Right lobe of liver (tissue), 6 donors: ENCODE data around the gene MTMR12. TPM values are rescaled to one million over a fixed set of nuclear protein-coding genes. Genes with fewer than 3 reads are reported as not detected.
A peak's percentile ranks its signal among the peaks of the same experiment; 100 is the strongest.
"Not testable (repeated sequence)": the region's sequence is repeated elsewhere in the genome, so short reads cannot be mapped to it uniquely, and the experiment has no call there.

ENCODE experiments used
- ATAC-seq, 4 donors: fragments of 200-7000 bp; cut with Tn5 transposase; one replicate each; pipeline ENCODE4 v1.9.1; 2020; ENCODE audit warnings: mild to moderate bottlenecking in 4 of 4, moderate library complexity in 4 of 4
- DNase-seq, 3 donors: peaks; one replicate each; pipeline ENCODE4 v3.0.0-alpha.2; 2020
- H3K27ac ChIP-seq, 3 donors: fragments of 200-600 bp; one replicate each; pipeline ENCODE4 v1.8.0; 2022
- H3K27me3 ChIP-seq, 2 donors: fragments of 200-600 bp; one replicate each; pipeline ENCODE4 v1.8.0; 2022
- H3K36me3 ChIP-seq, 4 donors: fragments of 200-600 bp; sonication (generic) in 1 of 4; one replicate each; pipeline versions ENCODE4 v1.5.1 to v1.8.0; 2017 to 2022; ENCODE audit warnings: control low read depth in 1 of 4
- H3K4me1 ChIP-seq, 4 donors: fragments of 200-600 bp; sonication (generic) in 1 of 4; one replicate each; pipeline versions ENCODE4 v1.5.1 to v1.8.0; 2017 to 2022; ENCODE audit warnings: control low read depth in 1 of 4
- H3K4me3 ChIP-seq, 3 donors: fragments of 200-600 bp; one replicate each; pipeline ENCODE4 v1.8.0; 2022
- H3K9me3 ChIP-seq, 4 donors: fragments of 200-600 bp; sonication (generic) in 1 of 4; one replicate each; pipeline versions ENCODE4 v1.5.1 to v1.8.0; 2017 to 2022; ENCODE audit warnings: control low read depth in 1 of 4
- POLR2A ChIP-seq: fragments of 450-650 bp; IDR thresholded peaks from one replicate; pipeline ENCODE4 v1.6.1; 2017; ENCODE audit warnings: antibody characterized with exemption, mild to moderate bottlenecking
- WGBS: methylation state at CpG from one replicate; pipeline ENCODE4 v1.1.6; 2018; ENCODE audit warnings: low coverage, low lambda C conversion rate; ENCODE audit not compliant: insufficient coverage; ENCODE audit errors: missing lambda C conversion rate; 5-methylcytosine and 5-hydroxymethylcytosine counted together
- intact Hi-C, 2 donors: fragments of 100-400 bp; cut with DNase I; formaldehyde crosslinking; loops; one replicate each; pipeline versions ENCODE4 v1.11.2 to v1.14.1; 2022
- total RNA-seq, 6 experiments: library from RNA; depleted of rRNA in 2 of 6; stranded (reverse); fragments of >200 nt in 2 of 6; fragmentation: NEBNext Ultra II Directional in 3 of 6; extraction: Animal tissue kit (Norgen Biotek cat#: 25700) in 3 of 6; gene quantifications; one replicate each; pipeline versions ENCODE4 v1.1.0 to v1.2.4, GENCODE V29; 2016 to 2023
- TF ChIP-seq, protein P1 (sequence below), 4 donors: fragments of 200-600 bp in 3 of 4; fragments of 450-650 bp in 1 of 4; IDR thresholded peaks; one replicate each; pipeline versions ENCODE4 v1.5.1 to v1.8.0; 2016 to 2022; ENCODE audit warnings: antibody characterized with exemption in 4 of 4, mild to moderate bottlenecking in 2 of 4
- donor health status: DM: no; HTN: yes; CAD: no.
- donor health status: DM: no; HTN: no; CAD: no.
- donor health status: DM: no; HTN: no; CAD: no.
- donor health status: DM: no; HTN: yes; CAD: no.
- donor health status: DM: no; HTN: yes; CAD: no.

MTMR12 gene
- total RNA-seq, 6 experiments from 2014 or later, result 14.9 to 22.9 (median 16.3) TPM

DNA sequence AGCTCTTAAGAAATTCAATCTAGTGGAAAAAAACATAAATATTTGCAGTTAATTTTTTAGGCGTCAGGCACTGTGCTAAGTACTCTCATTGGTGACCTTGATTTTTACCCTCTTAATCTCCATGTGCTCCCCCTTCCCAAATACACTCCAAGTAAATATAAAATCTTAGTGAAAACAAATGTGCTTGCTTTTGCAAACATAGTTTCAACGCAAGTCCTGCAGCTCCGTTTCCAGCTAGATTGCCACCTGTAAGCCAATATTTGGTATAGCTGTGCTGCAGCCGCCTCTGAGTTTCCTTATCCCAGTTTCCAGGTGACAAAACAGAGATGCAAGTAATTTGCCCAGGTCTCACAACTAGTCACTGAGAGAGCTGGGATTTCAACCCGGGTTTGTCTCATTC, 1.9 kb upstream of the MTMR12 start:
- H3K4me1 ChIP-seq, result peaks cover 0 to 27% (median 5%) of the 10 kb centered on the region in 4 donors
- no peak for ATAC-seq
- TF ChIP-seq, protein P1, sequence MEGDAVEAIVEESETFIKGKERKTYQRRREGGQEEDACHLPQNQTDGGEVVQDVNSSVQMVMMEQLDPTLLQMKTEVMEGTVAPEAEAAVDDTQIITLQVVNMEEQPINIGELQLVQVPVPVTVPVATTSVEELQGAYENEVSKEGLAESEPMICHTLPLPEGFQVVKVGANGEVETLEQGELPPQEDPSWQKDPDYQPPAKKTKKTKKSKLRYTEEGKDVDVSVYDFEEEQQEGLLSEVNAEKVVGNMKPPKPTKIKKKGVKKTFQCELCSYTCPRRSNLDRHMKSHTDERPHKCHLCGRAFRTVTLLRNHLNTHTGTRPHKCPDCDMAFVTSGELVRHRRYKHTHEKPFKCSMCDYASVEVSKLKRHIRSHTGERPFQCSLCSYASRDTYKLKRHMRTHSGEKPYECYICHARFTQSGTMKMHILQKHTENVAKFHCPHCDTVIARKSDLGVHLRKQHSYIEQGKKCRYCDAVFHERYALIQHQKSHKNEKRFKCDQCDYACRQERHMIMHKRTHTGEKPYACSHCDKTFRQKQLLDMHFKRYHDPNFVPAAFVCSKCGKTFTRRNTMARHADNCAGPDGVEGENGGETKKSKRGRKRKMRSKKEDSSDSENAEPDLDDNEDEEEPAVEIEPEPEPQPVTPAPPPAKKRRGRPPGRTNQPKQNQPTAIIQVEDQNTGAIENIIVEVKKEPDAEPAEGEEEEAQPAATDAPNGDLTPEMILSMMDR (IDR thresholded peaks at IDR 0.05), result no peak
- TF ChIP-seq POLR2A, result no peak
- H3K27ac ChIP-seq, result peak overlapping the region in 2 of 3 donors; percentile 14 to 45
- H3K4me3 ChIP-seq, result no peak overlapping the region
- H3K27me3 ChIP-seq, result no peaks in the 10 kb centered on the region
- H3K9me3 ChIP-seq, result no peaks in the 10 kb centered on the region
- no peak for DNase-seq
- 25% methylated on average over 5 of the region's 5 CpGs for WGBS
- no peaks in the 10 kb centered on the region for H3K36me3 ChIP-seq
- intact Hi-C loops, result no loop called here

- H3K9me3 ChIP-seq, DNase-seq, H3K27me3 ChIP-seq, H3K36me3 ChIP-seq, ATAC-seq, H3K4me3 ChIP-seq, intact Hi-C loops: not testable (repeated sequence)
- Histone ChIP-seq H3K27ac (peak overlapping the region in 1 of 3 donors; percentile 45), H3K4me1 (peaks cover 0 to 32% (median 5%) of the 10 kb centered on the region in 4 donors)
- WGBS, result 83% methylated on average over 8 of the region's 10 CpGs
These were observed 1.4 kb upstream of the MTMR12 start for GRCh38 chr5:32314152-32314488.

DNA sequence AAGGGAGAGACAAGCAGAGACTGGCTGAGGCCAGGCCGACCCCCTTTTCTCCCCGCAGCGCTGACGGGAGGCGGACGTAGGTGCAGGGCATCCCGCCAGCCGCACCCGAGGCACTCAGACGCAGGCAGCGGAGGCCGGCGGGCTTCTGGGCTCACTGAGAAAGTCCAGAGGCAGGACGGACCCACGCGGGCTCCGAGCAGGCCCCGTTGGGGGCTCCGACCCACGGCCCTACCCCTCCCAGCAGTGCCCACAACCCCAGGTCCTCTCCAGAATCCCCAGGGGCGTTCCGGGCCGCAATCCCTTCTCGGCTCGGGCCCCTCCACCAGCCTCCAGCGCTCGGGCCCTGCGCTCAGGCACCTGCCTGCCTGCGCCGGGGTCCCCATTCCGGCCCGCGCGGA, 543 bp downstream of the MTMR12 start:
- no peaks in the 10 kb centered on the region for H3K36me3 ChIP-seq
- peak; percentile 76 to 80 (median 80) for DNase-seq
- H3K27ac ChIP-seq, result peak overlapping the region; percentile 91 to 97 (median 96)
- no peak for TF ChIP-seq POLR2A
- TF ChIP-seq, protein P1 (IDR thresholded peaks at IDR 0.05), result no peak
- ATAC-seq, result peak; percentile 23 to 46 (median 36)
- peak overlapping the region; percentile 80 to 90 (median 84) for H3K4me3 ChIP-seq
- no peaks in the 10 kb centered on the region for H3K9me3 ChIP-seq
- no peaks in the 10 kb centered on the region for H3K27me3 ChIP-seq
- 0% methylated on average over 2 of the region's 34 CpGs for WGBS
- H3K4me1 ChIP-seq, result peaks cover 0 to 50% (median 10%) of the 10 kb centered on the region in 4 donors
- intact Hi-C loops, result no loop called here

GRCh38 chr5:32311404-32312196, 1.1 kb downstream of the MTMR12 start:
- Histone ChIP-seq H3K4me3 (peak overlapping the region; percentile 80 to 90 (median 84)), H3K4me1 (peaks cover 0 to 56% (median 12%) of the 10 kb centered on the region in 4 donors), H3K9me3 (no peaks in the 10 kb centered on the region), H3K36me3 (no peaks in the 10 kb centered on the region), H3K27me3 (no peaks in the 10 kb centered on the region), H3K27ac (peak overlapping the region; percentile 91 to 97 (median 96))
- no peak for DNase-seq
- 34% methylated on average over 16 of the region's 16 CpGs for WGBS
- TF ChIP-seq, protein P1 (IDR thresholded peaks at IDR 0.05), result no peak
- no peak for TF ChIP-seq POLR2A
- intact Hi-C loops, result no loop called here
- no peak for ATAC-seq

DNA sequence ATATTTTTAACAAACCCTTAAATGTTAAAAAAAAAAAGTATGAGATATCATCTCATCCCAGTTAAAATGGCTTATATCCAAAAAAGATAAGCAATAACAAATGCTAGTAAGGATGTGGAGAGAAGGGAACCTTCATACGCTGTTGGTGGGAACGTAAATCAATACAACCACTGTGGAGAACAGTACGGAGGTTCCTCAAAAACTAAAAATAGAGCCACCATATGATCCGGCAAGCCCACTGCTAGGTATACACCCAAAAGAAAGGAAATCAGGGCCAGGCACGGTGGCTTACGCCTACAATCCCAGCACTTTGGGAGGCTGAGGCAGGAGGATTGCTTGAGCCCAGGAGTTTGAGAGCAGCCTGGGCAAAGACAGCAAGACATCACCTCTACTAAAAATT, 3.0 kb downstream of the MTMR12 start:
- TF ChIP-seq, protein P1 (IDR thresholded peaks at IDR 0.05), result no peak
- no peak for TF ChIP-seq POLR2A
- Histone ChIP-seq H3K27me3 (no peaks in the 10 kb centered on the region), H3K4me1 (peaks cover 0 to 63% (median 15%) of the 10 kb centered on the region in 4 donors), H3K4me3 (no peak overlapping the region), H3K36me3 (no peaks in the 10 kb centered on the region), H3K9me3 (no peaks in the 10 kb centered on the region), H3K27ac (no peak overlapping the region)
- intact Hi-C loops, result no loop called here
- no peak for DNase-seq
- ATAC-seq, result no peak
- 39% methylated on average over 5 of the region's 6 CpGs for WGBS
